Activated CD4-positive, alpha-beta T cell treated with anti-CD3 and anti-CD28 coated beads, Interleukin-2, Interleukin-4, amounts not matched to agents 100 ng/mL and 50 ng/mL, durations not matched to agents 16 hours and 8 hours (primary cell): ENCODE measurements around the gene ZWINT.

Source experiments
- DNase-seq: peaks from one replicate; pipeline ENCODE4 v3.0.0-alpha.2; 2020; ENCODE audit warnings: low spot score

Gene ZWINT

GRCh38 chr10:56360967-56361612 is at the start of gene ZWINT:
Gene ZWINT, minus strand, starts transcription at chr10:56361259. Its CDS starts 23 bp downstream, at chr10:56361236.
- peak; percentile 97 for DNase-seq

GRCh38 chr10:56383806-56384205 is 22.7 kb upstream of the ZWINT start:
- no peak for DNase-seq

- no peak for DNase-seq
Observed at GRCh38 chr10:56370217-56371113, 9.4 kb upstream of the ZWINT start.

DNA sequence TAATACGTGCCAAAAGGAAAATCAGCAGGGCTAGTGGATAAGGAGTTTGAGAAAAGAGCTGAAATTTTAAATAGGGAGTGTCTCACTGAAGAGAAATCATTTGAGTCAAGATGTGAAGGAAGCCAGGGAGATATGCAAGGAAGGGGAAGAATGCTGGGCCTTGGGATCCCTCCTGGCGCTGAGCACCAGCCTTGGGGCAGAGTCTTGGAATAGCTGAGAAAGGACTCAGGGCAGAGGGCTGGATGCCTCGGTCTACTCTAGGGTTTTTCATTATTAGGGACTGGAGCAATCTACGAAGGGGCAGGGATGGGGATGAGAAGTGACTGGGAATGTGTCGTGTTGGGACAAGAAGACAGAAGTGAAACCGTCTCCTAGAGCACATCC is 484 bp downstream of the ZWINT start:
- no peak for DNase-seq

DNA sequence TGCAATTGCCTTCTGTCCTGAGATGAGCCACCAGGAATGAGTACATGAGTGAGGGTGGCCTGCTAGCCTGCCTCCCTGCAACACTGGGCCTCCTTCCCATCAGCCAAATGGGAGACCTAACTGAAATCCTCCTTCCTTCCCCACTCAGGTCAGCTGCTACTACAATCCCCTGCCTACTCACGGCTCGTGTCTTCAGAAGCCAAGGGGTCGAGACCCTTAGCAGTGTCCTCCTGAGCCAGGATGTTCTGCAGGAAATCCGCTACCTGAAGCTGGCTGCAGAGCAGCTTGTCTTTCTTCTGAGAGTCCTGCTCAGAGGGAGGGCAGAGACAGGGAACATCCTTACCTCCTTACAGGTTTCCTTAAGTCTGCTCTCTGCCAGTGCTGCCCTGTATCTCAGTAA is 1.2 kb downstream of the ZWINT start:
- no peak for DNase-seq

DNA sequence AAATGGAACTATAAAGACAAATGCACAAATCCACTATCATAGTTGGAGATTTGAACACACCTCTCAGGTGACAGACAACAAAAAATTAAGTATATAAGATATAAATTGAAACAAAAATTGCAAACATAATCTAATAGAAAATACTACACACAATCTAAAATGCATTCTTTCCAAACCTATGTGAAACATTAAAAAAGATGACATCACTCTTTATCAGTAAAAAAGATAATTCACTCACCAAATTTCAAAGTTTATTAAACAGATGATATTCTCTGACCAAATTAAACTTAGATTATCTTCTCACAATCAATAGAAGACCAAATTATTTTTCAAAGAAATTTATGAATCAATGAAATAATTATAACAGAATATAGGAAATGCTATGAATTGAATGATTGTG is 4.0 kb downstream of the ZWINT start:
- DNase-seq = no peak

DNA sequence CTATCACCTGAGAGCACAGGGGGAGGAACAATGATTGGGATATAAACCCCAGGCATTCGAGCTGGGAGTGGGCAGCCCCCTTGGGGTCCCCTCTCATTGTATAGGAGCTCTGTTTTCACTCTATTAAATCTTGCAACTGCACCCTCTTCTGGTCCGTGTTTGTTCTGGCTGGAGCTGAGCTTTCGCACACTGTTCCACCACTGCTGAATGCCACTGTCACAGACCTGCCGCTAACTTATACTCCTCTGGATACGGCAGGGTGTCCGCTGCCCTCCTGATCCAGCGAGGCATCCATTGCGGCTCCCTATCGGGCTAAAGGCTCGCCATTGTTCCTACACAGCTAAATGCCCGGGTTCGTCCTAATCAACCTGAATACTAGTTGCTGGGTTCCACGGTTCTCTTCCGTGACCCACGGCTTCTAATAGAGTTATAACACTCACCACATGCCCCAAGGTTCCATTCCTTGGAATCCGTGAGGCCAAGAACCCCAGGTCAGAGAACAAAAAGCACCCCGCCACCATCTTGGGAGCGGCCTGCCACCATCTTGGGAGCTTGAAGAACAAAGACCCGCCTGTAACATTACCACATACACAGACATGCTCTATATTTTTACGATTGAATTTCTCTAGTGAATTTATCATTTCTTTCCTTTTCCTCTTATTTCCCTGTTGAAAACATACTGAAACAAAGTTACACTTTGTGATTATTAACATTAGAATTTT is 9.0 kb downstream of the ZWINT start:
- DNase-seq = no peak

GRCh38 chr10:56349611-56350010 is 11.4 kb downstream of the ZWINT start:
- no peak for DNase-seq

- DNase-seq = no peak
Observed at GRCh38 chr10:56348101-56348500, 13.0 kb downstream of the ZWINT start.

- DNase-seq = no peak
Observed at GRCh38 chr10:56346845-56347415, 14.1 kb downstream of the ZWINT start.

DNA sequence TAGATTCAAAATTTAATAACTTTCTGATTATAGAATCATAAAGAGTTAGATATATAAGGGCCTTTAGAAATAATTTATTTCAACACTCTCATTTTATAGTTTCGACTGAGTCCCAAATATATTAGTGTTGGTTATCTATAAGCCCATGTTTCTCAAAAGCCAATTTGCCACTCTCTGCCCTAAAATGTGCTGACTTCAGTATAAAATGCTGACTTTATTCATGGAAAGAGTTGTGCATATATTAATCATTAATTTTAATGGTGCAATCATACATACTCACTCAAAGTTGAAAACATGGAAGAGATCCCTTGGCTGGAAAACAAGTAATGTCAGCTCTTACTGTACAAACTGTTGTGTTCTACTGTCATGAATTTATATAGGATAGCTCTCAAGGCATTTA is 19.4 kb downstream of the ZWINT start:
- DNase-seq = no peak

GRCh38 chr10:56329961-56330360 is 31.1 kb downstream of the ZWINT start:
- no peak for DNase-seq

- no peak for DNase-seq
Observed at GRCh38 chr10:56327118-56327517, 33.9 kb downstream of the ZWINT start.

DNA sequence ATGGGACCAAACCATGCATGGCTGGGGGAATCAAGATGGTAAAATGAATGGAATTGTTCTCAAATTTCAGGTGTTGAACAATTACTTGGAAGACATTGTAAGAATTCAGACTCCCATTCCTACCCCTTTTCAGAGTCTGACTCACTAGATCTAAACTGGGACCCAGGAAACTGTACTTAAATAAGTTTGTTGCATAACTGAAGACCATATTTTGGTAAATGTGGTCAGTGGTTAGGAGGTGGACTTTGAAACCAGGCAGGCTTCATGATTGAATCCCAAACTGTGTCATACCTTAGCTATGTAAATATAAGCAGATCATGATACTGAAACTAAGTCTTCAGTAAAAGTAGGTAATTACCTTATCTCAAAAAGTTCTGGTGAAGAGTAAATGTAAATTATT is 41.7 kb downstream of the ZWINT start:
- no peak for DNase-seq

DNA sequence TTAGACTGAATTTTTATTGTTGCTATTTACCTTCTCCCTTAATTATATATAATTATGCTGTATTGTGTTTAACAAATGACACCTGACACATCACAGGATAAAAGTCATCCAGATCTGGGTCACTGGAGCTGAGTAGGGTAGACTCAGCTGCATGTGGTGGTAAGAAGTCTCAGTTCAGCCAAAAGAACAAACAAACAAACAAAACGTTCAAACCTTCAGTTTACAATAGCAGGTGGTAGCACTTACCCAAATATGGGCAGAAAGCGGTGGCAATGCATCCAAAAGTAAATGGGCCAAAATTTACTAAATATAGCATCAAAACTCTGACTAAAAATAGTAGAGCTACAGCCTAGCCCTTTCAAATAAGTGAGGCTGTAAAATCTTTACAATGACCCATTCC is 42.2 kb downstream of the ZWINT start:
- DNase-seq = no peak

DNA sequence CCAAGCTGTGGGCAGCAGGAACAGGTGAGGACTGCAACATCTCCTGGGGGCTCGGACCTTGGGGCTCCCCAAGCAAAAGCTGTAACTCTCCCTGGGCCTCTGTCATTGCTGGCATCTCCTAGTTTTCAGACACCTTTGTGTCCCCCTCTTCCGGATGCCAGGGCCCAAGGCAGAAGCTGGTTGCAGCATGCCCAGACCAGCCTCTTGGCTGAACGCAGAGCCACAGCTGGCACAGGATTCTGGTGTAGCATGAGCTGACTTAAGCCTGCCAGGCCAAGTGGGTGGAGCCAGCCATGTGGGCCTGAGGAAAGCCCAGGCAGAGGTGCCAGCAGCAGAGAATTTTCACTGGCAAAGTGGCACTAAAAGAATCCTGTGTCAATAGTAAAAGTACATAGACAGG is 43.5 kb downstream of the ZWINT start:
- DNase-seq = no peak

GRCh38 chr10:56316603-56317002 is 44.5 kb downstream of the ZWINT start:
- DNase-seq = no peak
